CD4-positive, alpha-beta T cell treated with Interferon alpha-2 for 1 hour (primary cell): ENCODE results near the gene MKNK1.
"Not testable (repeated sequence)": the region's sequence is repeated elsewhere in the genome, so short reads cannot be mapped to it uniquely, and the experiment has no call there.

Experiments used
- DNase-seq, 2 donors: peaks; one replicate each; pipeline ENCODE4 v3.0.0-alpha.2; 2020 to 2022

Gene MKNK1

GRCh38 chr1:46603858-46604549 is at the start of gene MKNK1:
Gene MKNK1 (minus strand): TSS chr1:46604268. CDS start chr1:46583327, 20,941 bp downstream.
- DNase-seq, result peak; percentile 98

DNA sequence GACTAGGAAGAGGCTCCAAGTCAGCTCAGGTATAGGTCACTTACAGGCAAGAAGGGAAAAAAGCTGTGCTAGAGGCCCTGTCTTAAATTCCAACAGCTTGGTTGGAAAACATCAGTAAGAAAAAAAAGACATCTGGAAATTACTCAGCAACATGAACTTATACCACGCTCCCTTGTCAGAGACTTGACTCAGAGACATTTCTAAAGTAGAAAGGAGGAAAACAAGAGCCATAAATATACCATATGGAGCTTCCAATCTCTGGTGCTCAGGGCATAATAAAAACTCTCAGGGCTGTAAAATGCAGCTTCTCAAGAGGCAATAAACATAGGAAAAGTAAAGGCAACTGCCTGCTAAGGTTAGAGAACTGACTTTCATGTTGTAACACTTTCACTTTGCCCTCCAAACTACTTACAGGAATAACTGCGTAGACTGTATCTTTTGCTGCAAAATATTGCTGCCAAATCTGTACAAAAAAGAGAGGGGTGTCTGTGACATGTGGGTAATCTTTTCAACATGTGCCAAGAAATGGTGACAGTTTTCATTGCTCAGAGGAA is 49.4 kb upstream of the MKNK1 start:
- DNase-seq, result no peak

DNA sequence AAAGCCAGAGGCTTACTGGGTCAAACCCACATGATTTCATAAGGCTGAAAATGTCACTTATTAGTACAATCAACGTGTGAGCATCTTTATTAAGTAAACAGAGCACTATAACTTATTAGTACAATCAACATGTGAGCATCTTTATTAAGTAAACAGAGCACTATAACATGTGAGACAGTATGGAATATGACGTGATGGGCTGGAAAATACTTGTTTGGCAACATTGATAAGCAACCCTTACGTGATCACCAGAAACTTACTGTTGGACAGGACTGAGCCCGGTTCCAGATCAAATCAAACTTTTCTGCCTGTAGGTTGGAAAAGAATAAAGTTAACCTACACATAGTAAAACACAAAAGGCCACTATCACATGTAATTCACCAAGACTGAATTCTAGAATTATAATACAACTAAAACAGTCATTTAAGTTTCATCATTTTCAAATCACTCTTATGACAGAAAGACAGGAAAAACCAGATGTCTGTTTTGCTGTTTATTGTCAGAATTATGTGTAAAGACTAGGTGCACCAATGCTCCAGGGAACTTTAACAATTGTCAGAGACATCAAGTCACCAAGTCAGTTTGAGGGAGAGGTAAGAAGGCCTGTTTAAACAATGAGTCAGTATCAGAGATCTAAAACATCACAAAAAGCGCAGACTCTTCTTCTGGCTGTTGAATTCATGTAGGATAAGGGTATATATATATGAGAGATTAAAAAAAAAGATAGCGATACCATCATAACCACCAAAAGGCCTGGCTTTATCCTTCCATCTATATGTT is 48.4 kb upstream of the MKNK1 start:
- DNase-seq, result no peak

DNA sequence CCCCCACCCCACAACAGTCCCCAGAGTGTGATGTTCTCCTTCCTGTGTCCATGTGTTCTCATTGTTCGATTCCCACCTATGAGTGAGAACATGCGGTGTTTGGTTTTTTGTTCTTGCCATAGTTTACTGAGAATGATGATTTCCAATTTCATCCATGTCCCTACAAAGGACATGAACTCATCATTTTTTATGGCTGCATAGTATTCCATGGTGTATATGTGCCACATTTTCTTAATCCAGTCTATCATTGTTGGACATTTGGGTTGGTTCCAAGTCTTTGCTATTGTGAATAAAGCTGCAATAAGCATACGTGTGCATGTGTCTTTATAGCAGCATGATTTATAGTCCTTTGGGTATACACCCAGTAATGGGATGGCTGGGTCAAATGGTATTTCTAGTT is 47.1 kb upstream of the MKNK1 start:
- not testable (repeated sequence) for DNase-seq

GRCh38 chr1:46650491-46650890 is 46.4 kb upstream of the MKNK1 start:
- DNase-seq, result no peak

DNA sequence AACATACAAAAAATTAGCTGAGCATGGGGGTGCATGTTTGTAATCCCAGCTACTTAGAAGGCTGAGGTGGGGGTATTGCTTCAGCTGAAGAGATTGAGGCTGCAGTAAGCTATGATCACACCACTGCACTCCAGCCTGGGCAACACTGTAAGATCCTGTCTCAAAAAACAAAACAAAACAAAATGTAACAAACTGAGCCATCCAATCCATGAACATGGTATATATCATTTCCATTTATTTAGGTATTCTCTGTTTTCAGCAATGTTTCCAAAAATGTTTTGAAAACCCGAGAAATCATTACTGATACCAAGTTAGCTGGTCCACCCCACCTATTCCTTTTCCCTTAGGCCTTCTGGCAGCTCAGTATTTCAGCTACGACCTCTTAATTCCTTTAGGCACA is 45.7 kb upstream of the MKNK1 start:
- no peak for DNase-seq

GRCh38 chr1:46647611-46648010 is 43.5 kb upstream of the MKNK1 start:
- DNase-seq, result no peak

DNA sequence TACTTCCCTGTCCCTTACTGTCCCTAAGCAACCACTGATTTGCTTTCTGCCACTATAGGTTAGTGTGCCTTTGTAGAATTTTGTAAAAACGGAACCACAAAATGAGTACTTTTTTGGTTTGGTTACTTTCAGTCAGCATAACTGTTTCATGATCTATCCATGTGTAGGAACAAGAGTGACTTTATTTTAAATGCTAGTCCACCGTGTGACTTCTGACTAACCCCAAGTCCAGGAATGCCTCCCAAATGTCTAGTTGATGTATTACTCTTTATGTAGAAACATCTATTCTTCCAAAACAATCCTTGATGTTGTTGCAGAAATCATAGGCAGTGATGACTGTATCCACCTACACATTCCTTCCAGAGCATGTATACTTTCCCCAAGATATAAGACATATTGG is 42.8 kb upstream of the MKNK1 start:
- DNase-seq, result no peak

DNA sequence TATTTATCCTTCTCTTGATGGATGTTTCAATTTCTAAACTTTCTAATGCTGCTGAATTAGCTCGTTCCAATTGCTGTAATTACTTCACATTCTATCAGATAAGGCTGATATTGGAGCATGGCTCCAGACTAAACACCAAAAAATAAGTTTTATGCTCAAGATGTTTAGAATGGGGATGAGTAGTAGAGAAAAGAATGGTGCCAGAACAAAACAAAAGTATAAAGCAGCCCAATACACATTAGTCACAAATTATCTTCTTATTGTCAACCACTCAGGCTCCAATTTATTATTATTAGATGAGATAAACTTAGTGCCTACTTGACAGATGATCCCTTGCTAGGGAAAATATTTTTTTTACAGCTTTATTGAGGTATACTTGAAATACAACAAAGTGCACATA is 42.3 kb upstream of the MKNK1 start:
- DNase-seq, result no peak

DNA sequence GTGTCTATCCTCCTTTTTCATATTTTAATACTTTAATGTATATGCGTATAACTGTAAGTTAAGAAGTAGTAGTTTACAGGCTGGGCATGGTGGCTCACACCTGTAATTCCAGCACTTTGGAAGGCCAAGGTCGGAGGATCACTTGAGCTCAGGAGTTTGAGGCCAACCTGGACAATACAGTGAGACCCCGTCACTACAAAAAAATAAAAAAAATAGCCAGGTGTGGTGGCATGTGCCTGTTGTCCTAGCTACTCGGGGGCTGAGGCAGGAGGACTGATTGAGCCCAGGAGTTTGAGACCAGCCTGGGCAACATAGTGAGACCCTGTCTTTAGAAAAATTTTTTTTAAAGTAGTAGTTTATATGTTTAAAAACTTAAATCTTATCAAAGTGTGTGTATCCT is 41.7 kb upstream of the MKNK1 start:
- DNase-seq, result no peak

DNA sequence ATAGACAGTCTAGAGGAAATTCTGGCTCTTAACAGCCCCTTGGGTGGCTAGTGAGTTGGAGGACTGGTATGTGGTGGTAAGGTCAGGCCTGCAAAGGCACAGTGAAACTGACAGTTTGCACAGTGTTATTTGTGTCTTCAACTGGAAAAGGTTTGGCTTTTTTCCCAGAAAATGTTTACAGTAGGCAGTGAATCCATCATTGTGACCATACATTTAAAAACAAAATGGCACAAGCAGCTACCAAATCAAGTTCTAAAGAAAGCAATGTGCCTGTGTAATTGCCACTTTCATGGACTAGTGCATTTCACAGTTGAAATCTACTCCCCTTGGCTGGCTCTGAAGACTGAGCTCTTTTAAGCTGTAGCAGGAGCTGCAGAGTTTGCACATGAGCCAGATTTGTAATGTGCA is 39.3 kb upstream of the MKNK1 start:
- no peak for DNase-seq

- DNase-seq, result no peak
Observed at GRCh38 chr1:46642115-46642680, 38.1 kb upstream of the MKNK1 start.

- no peak for DNase-seq
Observed at GRCh38 chr1:46639547-46639946, 35.5 kb upstream of the MKNK1 start.

GRCh38 chr1:46638921-46639320 is 34.9 kb upstream of the MKNK1 start:
- DNase-seq, result no peak

DNA sequence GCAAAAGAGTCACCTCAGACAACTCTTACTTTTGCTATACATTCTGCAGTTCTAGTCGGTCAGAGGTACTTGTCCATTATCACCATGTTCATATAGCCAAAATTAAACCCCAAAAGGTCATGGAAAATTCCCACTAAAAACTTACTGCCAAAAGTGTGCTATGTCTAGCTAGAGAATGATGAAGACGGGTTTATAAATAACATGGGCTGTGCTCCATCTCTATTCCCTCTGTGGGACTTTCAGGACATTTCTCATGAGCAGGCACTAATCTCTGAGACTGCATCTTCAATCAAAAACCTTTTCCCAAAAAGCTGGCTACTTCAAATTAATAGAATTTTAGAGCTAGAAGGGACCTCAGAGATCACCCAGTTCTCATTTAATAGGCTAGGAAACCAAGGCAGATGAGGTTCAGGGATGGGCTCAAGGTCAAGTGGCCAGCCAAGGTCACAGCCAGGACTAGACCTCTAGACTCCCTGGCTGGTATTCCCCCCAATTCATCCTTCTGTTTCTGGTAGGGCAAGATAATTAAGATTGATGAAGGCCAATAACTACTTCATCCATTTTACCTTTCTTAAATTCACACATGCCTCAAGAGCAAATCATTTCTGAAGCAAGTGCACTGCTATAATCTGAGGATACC is 33.5 kb upstream of the MKNK1 start:
- DNase-seq, result no peak

- no peak for DNase-seq
Observed at GRCh38 chr1:46635205-46635604, 31.1 kb upstream of the MKNK1 start.

- no peak for DNase-seq
Observed at GRCh38 chr1:46630719-46631118, 26.7 kb upstream of the MKNK1 start.

- no peak for DNase-seq
Observed at GRCh38 chr1:46623743-46624644, 19.9 kb upstream of the MKNK1 start.

- DNase-seq, result no peak
Observed at GRCh38 chr1:46622344-46622743, 18.3 kb upstream of the MKNK1 start.

DNA sequence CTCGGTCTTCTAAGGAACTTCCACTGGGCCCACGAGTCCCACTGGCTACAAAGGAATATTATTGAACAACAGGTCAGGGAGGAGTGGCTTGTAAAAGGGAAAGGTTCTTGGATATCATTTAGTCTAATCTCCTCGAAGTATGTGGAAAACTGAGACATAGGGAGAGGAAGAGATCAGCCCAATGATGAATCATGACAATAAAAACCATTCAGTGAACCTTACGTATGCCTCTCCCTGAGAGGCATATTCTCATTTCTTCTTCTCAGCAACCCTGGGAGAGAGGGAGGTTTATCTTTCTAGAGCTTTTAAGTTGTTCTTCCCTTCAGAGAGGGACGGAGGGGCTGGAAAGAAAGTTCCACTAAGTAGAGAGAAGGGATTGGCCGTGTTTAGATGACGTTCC is 17.9 kb upstream of the MKNK1 start:
- no peak for DNase-seq

DNA sequence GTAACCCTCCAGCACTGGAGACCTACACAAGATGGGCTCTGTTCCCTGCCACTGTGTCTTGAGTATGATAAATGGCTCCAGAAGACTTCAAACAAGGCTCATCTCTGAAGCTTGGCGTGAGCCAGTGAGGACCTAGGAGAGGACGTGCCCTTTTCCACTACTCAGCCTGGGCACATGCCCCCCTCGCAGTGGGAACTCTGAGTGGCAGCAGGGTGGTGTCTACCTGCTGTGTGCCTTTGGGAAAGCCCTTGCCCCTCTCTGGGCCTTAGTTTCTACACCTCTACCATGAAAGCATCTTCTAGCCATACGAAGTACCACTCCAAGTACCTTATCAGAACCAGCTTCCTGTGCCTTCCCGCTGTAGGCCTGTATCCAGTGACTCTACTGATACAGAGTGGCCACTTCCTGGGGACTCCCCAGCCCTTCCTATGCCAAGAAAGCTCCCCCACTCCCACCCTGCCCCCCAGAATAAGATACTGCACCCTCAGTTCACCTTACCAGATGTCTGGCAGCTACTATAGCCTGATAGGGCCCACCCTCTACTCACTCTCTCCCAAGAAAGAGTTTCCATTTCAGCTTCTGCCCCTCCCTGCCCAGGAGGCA is 15.7 kb upstream of the MKNK1 start:
- no peak for DNase-seq
